ENCODE data around the gene ADAM8. TPM values are rescaled to one million over a fixed set of nuclear protein-coding genes. Genes with fewer than 3 reads are reported as not detected.

ADAM8 gene
- total and polyA plus RNA-seq, 2 of the 8 experiments (the other 6 are each of a cell fraction or from before 2014, with no cell fraction given): 4.6 TPM

DNA sequence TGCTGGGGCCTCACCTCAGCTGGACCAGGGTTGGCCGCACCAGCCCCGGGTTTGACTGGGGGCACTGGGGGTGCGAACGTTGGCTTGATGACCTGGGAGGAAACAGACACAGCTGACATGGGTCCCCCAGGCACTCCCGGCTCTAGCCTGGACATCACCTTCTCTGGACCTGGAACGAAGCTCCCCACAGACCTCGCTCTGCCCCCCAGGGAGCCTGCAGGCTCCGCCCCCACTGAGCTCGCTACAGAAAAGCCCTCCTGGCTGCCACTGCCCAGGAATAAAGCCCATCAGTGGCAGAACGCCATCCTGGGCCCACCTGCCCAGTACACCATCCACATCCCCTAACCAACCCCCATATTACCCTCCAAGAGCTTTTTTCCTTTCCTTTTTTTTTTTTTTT lies 13.0 kb downstream of the ADAM8 start:
- no peak for FAIRE-seq
- Histone ChIP-seq H3K4me3 (ENCODE audit: extremely low read depth in 1 of 4, insufficient read depth in 2 of 4, low read depth in 3 of 4, low read length in 4 of 4) (no peak overlapping the region), H3K79me2 (ENCODE audit: control insufficient read depth in 1 of 2, insufficient read depth in 2 of 2, low read length in 2 of 2) (no peaks in the 10 kb centered on the region), H2BK120ac (replicated peaks; ENCODE audit: low read depth, low read length) (no peak overlapping the region), H3K79me1 (ENCODE audit: low read depth, low read length) (no peaks in the 10 kb centered on the region), H3K4me1 (replicated peaks in 1 of 4; ENCODE audit: control insufficient read depth in 3 of 4, insufficient read depth in 4 of 4, low read length in 3 of 4) (peaks cover 0 to 14% (median 6%) of the 10 kb centered on the region in 4 experiments; a peak in 4 of 7 replicates), H2BK12ac (ENCODE audit: low read depth, low read length) (no peak overlapping the region), H2BK15ac (ENCODE audit: low read length) (no peak overlapping the region), H3K14ac (ENCODE audit: insufficient read length) (no peak overlapping the region), H3K18ac (ENCODE audit: extremely low read depth, low read length) (no peak overlapping the region), H3K4ac (replicated peaks; ENCODE audit: insufficient read length, low read depth, low read length) (no peak overlapping the region), H3K36me3 (ENCODE audit: control insufficient read depth in 2 of 4, insufficient read depth in 4 of 4, low read length in 3 of 4) (no peaks in the 10 kb centered on the region), H4K91ac (replicated peaks; ENCODE audit: insufficient read length, low read length) (no peak overlapping the region), H2AK5ac (ENCODE audit: low read depth, low read length) (no peak overlapping the region), H2BK5ac (ENCODE audit: low read depth, low read length) (no peak overlapping the region), H3K9me3 (ENCODE audit: insufficient read depth in 2 of 2, low read depth in 1 of 2, low read length in 1 of 2) (no peaks in the 10 kb centered on the region), H3K56ac (replicated peaks; ENCODE audit: insufficient read length, low read depth, low read length) (no peak overlapping the region), H2BK20ac (ENCODE audit: low read length) (no peak overlapping the region), H3K9ac (replicated peaks in 1 of 4; ENCODE audit: extremely low read depth in 1 of 4, low read depth in 3 of 4, low read length in 3 of 4) (no peak overlapping the region), H3K23ac (ENCODE audit: insufficient read length) (no peak overlapping the region), H4K8ac (ENCODE audit: extremely low read depth, insufficient read depth, low read length) (no peak overlapping the region), H4K20me1 (replicated peaks in 1 of 2; ENCODE audit: control insufficient read depth in 1 of 2, insufficient read depth in 2 of 2, low read length in 2 of 2) (no peaks in the 10 kb centered on the region), H3K23me2 (ENCODE audit: low read depth, low read length) (peaks cover 7% of the 10 kb centered on the region; the same call in 1 of the 2 replicates), H3K27ac (ENCODE audit: low read depth, low read length) (no peak overlapping the region), H3K27me3 (replicated peaks in 1 of 4; ENCODE audit: control insufficient read depth in 3 of 4, extremely low read depth in 1 of 4, insufficient read depth in 3 of 4, low read length in 3 of 4) (peaks cover 0 to 15% (median 8%) of the 10 kb centered on the region in 4 experiments; a peak in 6 of 7 replicates), H2AFZ (ENCODE audit: low read length) (no peak overlapping the region), H3K4me2 (ENCODE audit: insufficient read depth in 1 of 2, low read depth in 2 of 2, low read length in 2 of 2) (no peak overlapping the region), H4K5ac (ENCODE audit: insufficient read length, low read depth, low read length) (no peak overlapping the region)
- TF ChIP-seq CTBP2 (IDR thresholded peaks at IDR 0.05; ENCODE audit: borderline replicate concordance, insufficient read depth, insufficient read length, low read length): no peak
- TF ChIP-seq BRCA1 (IDR thresholded peaks at IDR 0.05; ENCODE audit: low read depth, low read length): no peak
- TF ChIP-seq SP2 (IDR thresholded peaks at IDR 0.05; ENCODE audit: low read length): no peak
- no peak for TF ChIP-seq EZH2 (IDR thresholded peaks at IDR 0.05; ENCODE audit: low read depth, low read length, severe bottlenecking)
- DNase-seq (ENCODE audit: low read depth in 1 of 2, low spot score in 2 of 2): no peak
- ChIA-PET POLR2A (ENCODE audit: partially characterized antibody) (interaction anchor here (0.7 to 2.3 kb wide), 5 partner anchors 10 to 51 kb away, joined by 3 to 6 read pairs (median 3); partner anchors contain the start of gene VENTX), CTCF (ENCODE audit: partially characterized antibody) (interaction anchor here (0.6 to 2.4 kb wide), 9 partner anchors 8 to 358 kb away, joined by 3 to 8 read pairs (median 3); partner anchors contain the start of gene ADAM8)
- 86% methylated on average over 10 of the region's 10 CpGs; no CpG with 5 or more reads in 1 of the 2 experiments for WGBS, 2 experiments (ENCODE audit: extremely low coverage in 1 of 2, insufficient coverage in 1 of 2, insufficient read length in 1 of 2, insufficient replicate concordance in 2 of 2, low coverage in 1 of 2, low lambda C conversion rate in 2 of 2, missing lambda C conversion rate in 1 of 2)
